Stimulated activated CD4-positive, alpha-beta T cell treated with anti-CD3 and anti-CD28 coated beads, Interleukin-1b, Interleukin-23, amount 100 ng/mL, for 48 hours (primary cell): ENCODE data around the gene CCDC27.

Experiments used
- DNase-seq: peaks from one replicate; pipeline ENCODE4 v3.0.0-alpha.2; 2020

CCDC27 gene

DNA sequence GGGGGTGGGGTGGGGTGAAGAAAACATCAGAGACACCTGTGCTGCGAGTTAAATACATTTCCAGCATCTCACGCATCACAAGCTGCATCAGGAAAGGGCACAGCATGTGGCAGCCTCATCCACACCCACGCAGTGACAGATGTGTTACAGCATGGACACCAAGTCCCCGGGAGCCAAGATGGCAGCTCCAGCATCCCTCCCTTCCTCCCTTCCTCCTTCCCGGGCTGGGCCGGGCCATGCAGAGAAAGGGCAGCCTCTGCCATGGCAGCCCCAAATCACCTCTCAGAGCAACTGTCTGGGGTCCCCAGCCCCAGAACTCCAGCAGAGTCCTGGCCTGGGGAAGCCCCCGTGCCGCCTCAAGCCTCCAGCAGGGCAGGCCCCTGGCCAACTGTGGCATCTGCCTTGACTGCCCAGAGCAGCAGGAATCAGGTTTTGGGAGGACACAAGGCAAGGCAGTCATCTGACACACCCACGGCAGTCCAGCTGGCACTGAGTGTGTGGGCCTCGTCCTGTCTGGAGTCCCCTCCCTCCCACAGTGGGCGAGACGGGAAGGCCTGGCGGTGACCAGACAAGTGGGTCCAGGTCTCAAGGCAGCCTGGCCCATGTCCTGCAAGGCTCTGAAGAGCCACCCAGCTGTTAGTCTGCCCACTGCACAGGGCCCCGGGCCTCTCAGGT lies 26.5 kb downstream of the CCDC27 start:
- DNase-seq = no peak

DNA sequence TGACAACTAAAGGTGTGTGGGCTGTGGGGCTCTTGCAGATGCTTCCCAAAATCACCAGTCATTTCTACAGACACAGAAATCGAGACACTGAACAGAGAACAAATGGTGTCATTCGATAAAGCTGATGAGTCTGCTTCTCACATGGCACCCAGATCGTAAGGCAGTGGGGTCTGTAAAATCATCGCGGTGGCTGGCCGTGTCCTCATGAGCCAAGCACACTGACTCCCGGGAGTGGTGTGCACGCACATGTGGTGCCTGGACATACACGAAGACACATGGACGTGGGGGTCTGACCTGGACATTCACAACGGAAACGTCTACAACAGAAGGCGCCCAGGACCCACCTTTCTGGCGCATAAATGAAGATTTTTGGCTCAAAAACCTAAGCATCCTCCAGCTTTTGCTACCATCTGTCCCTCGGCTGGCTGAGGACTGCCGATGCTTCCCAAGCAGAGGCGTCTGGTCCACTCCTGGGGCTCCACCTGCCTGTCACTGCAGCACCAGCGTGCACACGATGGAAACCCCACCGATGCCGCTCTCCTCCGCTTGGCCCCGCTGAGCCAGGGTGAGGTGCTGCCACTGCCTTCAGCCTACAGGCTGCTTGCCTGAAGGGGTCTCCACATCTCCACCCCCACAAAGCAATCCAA lies 27.1 kb downstream of the CCDC27 start:
- DNase-seq = no peak

DNA sequence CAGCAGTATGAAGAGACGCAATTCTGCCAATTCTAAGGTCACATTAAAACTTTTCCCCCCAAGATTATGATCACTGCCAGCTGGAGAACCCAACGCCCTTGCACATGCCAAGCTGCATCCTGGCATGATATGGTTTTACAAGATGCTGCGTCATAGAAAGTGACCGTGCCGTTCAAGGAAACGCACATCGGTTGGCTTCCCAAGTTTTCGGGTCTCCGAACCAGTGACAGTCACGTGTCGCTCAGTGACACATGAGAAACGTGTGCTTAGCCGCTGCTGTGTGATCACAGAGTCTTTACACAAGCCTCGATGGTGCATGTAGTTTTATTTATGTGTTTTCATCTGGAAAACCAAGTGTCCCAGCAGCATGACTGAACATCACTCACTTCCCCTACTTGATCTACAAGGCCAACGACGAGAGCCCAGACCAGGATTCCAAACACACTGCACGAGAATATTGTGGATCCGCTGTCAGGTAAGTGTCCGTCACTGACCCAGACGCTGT lies 27.7 kb downstream of the CCDC27 start:
- no peak for DNase-seq

DNA sequence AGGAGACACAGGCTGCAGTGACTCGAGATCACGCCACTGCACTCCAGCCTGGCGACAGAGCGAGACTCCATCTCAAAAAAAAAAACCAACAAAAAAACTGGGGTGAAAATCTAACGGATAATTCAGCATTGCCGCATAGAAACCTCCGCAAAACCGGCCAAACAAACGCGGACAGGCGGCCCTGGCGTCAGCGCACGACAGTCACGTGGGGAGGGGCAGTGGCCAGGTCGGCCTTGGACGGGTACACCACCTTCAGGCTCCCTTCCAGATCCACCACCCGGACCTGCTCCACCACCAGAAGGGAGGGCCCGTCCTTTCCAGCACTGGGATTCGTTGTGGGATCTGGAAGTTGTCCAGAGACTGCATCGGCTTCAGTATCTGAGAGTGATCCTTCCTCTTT lies 28.7 kb downstream of the CCDC27 start:
- no peak for DNase-seq

DNA sequence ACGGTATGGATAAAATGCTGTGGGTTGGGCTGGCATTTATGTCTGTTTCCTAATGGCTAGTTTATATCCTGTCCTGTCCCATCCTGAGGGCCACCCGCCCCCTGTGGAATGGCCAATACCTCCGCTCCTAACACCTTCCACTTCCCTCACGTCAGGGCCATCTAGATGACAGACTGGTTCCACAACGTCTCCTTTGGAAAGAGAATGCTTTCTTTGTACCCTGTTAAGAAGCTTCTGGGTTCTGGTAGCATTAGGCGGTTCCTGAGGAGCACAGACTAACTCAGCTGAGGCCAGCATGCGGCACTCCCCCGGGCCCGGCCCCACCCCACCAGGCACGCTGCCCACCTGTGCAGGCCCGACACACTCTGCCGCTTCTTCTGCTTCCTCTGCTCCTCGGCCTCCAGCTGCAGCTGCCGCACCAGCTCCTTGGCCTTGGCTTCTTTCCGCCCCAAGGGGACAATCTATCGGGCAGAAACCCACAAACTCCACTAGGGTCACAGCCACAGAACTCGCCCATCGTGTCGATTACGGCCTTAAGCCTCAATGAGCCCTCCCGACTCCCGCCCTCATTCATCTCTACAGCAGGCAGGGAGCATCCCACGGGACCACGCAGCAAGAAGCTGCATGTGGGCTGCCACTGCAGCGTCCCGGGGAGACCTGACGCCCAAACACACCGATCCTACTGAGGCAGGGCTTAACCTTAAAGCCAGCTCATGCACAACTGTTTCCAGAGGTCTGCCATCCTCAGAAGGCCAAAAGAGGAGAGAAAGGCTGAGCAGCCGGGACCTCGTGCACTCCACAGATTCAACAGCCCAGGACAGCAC lies 31.6 kb downstream of the CCDC27 start:
- DNase-seq = no peak

DNA sequence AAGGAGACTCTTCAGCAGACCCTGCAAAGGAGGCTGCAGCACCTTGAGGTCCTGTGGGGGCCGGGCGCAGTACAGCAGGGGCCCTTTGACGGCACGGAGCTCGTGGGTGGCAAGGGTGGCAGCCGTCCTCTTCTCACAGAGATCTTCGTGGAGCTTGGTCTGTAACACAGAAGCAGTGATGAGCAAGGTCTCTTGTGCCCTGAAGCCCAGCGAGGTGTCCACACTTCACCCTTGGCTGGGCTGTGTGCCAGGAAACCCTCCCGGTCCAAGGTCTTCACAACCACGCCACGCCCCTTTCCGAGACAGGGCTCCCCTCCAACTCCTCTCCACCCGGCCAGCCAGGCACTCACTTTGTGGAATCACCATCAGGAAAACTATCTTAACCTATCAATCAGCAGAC lies 32.8 kb downstream of the CCDC27 start:
- no peak for DNase-seq

DNA sequence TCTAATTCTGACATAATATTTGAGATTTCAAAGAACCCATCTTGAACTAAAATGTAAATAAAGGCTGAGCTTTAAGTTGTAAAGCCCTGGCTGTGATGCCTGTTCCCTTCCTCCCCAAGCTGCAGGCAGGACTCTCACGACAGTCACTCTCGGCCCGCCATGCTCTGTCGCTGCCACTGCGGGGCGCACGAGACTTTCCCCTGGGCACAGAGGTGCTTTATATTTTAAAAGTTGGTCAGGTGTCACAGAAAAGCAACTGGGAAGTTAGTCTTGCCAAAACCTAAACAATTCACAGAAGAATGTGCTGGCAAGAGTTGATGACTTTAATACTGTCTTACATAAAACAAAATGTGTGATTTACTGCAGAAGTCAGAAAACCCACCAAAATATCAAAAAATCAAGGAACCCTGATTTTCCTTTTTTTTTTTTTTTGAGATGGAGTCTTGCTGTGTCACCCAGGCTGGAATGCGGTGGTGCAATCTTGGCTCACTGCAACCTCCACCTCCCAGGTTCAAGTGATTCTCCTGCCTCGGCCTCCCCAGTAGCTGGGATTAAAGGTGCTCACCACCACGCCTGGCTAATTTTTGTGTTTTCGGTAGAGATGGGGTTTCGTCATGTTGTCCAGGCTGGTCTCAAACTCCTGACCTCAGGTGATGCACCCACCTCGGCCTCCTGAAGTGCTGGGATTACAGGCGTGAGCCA lies 33.4 kb downstream of the CCDC27 start:
- DNase-seq = no peak

DNA sequence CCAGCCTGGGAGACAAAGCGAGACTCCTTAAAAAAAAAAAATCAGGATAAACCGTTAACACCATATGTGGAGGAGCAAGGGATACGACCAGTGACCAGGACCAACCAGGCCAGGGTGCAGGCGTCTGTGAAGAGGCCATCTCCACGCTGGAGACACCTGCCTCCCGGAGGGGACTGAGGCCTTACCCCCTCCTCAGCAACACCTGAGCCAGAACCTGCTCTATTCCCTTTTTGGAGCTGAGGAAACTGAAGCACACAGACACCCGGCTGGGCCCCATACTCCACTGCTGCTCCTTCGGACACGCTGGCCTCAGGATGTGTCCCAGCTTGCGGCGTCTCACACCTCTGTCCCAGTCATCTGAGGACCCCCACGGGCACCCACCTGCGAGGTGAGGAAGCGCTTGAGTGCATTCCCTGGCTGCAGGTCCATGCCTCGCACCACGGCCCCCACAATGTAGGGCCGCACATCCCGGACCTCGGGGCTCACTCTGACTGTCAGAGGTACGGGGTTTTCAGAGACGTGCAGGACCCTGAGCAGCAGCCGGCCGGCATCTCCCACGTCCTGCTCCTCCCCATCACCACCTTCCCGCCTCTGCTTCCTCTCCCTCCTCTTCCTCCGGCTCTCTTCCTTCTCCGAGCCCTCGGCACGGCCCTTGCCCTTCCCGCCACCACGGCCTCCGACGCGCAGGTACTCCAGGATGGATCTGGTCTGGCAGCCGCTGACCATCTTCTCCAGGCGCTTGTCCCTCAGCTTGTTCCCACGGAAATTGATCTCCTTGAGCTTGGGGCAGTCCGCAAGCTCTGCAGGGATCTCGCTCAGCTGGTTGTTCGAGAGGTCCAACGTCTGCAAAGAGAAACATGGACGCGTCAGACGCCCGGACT lies 34.5 kb downstream of the CCDC27 start:
- DNase-seq = no peak

DNA sequence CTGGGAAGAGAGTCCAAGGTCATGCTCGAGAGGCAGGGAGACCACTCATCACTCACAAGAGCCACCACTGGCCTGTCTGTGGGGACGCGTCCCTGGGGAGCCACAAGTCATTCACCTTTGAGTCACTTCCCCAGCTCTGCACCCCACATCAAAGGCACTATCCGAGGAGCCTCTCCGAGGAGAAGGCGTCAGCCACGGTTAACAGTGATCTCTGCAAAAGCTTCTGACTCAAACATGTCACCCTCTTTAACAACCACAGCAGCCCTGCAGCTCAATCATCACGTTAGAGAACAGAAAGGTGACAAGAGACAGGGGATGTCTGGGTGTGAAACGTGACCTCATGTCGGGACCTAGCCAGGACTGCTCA lies 35.1 kb downstream of the CCDC27 start:
- peak; percentile 77 for DNase-seq

DNA sequence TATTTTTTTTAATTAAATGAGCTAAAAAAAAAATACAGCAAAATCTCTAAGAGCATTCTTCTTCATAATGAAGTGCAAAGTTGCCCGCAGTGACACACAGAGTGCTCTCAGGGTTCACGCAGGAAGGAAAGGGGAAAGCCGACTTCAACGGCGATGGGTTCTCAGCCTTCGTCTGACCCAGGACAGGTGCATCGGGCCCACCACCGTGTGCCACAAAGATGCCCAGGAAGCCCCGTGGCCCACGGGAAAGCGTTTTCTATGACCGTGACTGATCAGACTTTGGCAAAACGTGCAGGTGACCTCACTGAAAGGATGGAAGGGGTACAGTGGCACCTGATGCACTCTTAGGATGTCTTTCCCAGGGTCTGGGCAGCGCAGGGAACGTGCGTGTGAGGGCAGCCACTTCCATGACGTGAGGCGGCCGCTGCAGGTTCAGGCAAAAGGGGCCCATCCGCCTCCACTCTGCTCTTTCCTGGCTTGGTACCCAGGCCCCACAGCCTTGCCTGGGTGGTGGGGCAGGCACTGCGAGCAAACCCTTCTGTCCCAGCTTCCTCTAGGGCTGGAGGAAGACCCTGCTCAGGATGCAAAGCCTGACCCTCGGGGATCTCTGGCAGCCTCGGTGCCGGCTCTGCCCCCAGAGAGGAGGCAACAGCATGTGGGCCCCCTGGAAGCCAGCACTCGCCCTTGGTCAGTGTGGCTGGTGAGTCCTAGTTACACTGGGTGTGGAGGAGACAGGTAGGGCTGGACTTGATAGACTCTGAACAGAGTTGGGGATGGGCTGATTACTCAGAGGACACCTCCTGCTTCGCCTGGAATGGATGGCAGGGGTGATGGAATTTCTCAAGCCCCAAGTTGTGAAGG lies 35.7 kb downstream of the CCDC27 start:
- no peak for DNase-seq

DNA sequence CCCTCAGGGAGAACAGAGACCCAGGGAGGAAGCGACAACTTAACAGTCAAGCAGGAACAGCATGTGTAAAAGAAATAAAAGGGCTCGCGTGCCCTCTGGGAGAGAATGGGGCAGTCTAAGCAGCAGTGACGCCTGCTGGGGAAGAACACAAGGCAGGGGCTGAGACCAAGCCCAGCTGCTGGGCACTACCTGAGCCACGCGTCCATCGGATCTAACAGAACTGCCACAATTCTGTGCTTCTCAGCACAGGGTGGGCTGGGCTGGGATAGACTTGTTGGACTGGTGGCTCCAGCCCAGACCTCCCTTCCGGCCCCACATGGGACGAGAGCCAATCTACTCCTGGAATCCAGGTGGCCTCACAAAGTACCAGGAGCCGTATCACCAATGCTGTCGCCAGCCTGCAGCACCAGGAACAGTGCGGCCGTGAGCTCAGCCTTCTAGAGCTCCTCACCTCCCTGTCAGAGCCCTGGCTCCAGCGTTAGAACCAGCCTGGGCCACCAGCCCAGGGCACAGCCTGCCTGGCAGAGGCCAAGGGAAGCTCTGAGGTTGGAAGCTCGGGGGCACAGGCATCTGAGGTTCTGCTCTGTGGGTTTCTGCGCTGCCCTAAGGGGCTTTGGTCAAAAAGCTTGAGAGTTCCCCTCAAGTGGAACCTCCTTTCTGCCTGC lies 36.6 kb downstream of the CCDC27 start:
- DNase-seq = no peak

DNA sequence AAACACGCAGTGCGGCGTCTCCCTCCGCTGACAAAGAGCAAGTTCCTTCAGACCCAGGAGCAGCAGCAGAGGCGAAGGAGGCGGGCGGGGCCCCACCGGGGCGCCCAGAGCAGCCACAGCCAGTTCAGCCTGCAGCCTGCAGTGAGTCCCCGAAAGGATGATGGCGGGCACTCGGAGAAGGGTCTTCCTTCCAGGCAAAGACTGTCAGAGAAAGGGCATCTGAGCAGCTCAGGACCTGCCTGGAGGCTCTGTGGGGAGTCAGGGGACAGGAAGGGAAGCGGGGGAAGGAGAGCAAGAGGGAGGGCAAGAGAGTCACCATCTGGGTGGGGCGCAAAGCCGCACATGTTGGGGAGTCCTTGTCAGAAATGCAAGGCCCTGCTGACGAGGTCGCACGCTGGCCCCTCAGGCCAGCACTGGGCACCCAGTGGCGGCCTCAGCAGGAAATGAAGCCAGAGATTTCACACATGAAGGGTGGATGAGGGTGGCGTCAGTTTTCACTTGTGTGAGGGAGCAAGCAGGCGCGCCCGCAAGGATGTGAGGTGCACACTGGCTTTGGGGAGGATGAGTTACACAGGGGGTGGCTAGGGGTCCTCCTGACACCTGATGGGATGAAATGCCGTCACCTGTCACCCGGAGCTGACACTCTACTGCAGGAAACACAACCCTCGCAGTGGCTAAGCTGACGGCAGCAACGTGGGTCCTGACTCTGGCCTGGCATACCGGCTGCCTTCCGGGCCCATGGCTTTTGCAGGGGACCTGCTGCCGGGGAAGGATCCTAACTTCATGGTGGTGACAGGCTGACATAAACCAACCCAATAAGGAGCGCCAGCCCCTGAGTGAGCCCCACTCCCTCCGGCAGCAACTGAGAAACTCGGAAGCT lies 37.4 kb downstream of the CCDC27 start:
- no peak for DNase-seq

DNA sequence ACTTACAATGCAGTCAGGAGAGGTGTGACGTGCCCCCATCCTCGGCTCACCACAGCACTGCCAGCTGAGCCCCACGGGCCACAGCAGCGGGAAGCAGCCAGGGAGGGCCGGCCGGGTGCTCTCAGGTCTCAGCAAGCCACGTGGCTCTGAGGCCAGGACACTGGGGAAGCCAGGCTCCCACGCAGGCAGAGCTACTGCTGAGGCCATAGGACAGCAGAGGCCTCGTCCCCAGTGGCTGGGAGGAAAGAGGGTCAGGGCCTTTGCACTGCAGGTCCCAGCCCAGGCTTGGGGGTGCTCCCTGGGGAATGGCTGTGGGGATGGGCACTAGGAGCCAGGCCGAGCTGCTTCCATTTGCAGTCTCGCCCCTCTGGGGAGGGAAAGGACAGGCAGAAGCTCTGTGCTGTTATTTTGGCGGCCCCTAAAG lies 38.3 kb downstream of the CCDC27 start:
- no peak for DNase-seq

DNA sequence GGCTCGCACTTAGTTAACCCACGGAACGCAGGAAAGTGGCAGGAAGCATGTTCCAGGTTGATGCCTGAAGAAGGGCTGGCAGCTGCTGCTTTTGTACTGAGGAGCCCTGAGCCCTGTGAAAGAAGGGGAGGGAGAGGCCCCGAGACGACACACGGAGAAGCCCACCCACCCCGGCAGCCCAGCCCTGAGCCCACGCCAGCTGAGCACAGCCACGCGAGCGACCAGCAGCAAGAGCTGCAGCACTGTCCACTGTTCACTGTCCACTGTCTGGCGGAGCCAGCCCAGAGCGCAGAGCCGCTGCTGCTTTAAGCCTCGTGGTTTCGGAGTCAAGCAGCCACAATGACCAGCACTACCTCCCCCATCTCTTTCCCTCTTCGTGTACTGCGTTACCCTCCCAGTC lies 38.7 kb downstream of the CCDC27 start:
- no peak for DNase-seq

DNA sequence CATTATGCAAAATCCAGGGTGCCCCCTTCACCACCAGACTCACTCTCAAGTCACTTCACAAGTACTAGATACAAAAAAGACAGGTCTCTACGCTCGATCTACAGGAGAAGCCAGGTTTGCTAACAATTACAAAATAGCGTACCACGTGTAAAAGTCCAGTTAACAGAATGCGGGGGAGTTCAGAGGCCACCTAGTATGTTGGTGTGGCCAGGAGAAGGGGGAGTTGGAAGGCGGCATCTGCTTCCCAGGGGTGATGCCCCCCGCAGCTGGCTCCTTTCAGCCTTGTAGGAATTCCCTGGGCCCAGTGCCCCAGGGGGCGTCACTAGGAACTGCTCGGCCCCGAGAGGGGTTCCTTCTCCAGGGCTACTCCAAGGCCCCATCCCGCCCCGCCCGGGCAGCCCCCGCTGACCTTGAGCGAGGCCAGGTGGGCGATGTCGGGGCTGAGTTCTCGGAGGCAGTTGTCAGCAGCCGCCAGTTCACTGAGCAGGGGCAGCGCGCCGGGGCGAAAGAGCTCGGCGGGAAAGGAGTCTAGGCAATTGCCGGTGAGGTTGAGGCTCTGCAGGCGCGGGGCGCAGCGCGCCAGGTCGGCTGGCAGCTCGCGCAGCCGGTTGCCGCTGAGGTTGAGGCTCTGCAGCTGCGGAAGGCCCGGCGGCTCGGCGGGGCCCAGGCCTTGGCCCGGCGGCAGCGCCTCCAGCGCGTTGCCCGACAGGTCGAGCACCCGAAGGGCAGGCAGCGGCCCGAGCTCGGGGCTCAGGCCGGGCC lies 43.4 kb downstream of the CCDC27 start:
- no peak for DNase-seq

DNA sequence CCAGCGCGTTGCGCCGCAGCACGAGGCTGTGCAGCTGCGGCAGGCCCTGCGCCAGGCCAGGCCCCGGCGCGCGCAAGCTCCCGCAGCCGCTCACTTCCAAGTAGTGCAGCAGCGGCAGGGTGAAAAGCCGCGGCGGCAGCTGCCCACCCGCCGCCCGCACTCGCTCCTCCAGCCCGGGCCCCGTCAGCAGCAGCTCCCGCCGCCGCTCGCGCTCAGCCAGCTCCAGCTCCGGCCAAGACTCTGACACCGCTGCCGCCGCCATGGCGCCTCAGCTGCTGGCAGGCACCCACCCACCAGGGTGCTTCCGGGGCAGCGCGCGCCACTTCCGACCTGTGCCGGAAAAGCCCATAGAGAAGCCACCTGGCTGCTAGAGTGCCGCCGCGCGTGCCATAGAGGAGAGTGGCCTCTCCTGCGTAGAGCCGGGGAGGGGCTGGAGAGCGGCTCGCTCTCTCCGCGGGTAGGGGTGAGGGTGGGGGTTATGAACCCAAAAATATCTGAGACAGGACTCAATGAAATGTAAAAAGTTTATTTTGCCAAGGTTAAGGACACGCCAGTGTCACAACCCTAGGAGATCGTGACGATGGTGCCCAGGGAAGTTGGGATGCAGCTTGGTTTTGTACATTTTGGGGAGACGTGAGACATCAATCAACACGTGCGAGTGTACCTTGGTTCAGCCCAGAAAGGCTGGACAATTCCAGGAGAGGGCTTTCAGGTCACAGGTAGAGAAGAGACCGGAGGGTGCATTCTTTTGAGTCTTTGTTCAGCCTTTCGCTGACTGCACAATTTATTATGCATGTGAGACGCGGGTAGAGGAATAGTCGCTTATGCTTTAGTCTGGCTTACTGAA lies 44.2 kb downstream of the CCDC27 start, which contains the start of gene LRRC47:
LRRC47 (minus strand) TSS at position 284 of the 847 bp plus-strand sequence; CDS start at position 262, 22 bp downstream.
- peak; percentile 95 for DNase-seq

DNA sequence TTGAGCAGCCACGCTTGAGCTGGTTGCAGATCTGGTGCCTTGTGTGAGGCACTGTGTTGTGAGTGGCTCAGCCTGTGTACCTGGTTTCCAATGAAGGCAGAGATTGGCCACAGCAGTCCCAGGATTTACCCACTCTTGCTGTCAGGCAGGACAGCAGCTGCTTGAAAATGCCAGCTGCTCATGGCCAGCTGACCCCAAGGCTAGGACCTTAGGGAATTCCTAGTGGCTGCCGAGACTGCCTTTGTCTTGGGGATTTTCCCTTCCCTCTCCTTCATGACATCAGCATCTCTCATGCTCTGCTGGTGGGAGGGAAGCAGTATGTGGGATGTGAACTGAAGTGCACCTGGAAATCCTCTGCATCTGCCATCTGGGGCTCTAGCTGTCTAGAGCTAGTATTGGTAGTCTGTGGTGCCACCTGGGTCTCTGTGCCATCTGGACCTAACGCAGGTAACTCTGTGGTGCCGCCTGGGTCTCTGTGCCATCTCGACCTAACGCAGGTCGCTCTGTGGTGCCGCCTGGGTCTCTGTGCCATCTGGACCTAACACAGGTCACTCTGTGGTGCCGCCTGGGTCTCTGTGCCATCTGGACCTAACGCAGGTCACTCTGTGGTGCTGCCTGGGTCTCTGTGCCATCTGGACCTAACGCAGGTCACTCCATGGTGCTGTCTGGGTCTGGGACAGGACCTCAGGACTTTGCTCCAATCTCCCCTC lies 47.9 kb downstream of the CCDC27 start:
- no peak for DNase-seq
